GM23338 (cell line): ENCODE measurements around the gene FYB2. TPM values are rescaled to one million over a fixed set of nuclear protein-coding genes. Genes with fewer than 3 reads are reported as not detected.

Experiments
- ATAC-seq: fragments of 200-7000 bp; cut with Tn5 transposase; 3 replicates; pipeline ENCODE4 v1.9.1; 2020
- DNase-seq: peaks from one replicate; pipeline ENCODE4 v3.0.0-alpha.2; 2015; ENCODE audit warnings: low spot score
- H2AFZ ChIP-seq: fragments of 200-600 bp; sonication (generic); 2 replicates; pipeline ENCODE4 v1.8.0; 2016; ENCODE audit warnings: antibody characterized with exemption, mild to moderate bottlenecking, moderate library complexity
- H3F3A ChIP-seq: fragments of 200-600 bp; sonication (generic); replicated peaks from 2 replicates; pipeline ENCODE4 v1.8.0; 2017; ENCODE audit warnings: antibody characterized with exemption, mixed run types, low read depth
- H3K27ac ChIP-seq: fragments of 200-600 bp; sonication (generic); 2 replicates; pipeline ENCODE4 v1.6.1; 2016; ENCODE audit warnings: low read depth
- H3K27me3 ChIP-seq: fragments of 200-600 bp; sonication (generic); 2 replicates; pipeline ENCODE4 v1.8.0; 2016; ENCODE audit warnings: mild to moderate bottlenecking, mixed run types, moderate library complexity; ENCODE audit not compliant: insufficient read depth
- H3K36me3 ChIP-seq: fragments of 200-600 bp; sonication (generic); 2 replicates; pipeline ENCODE4 v1.8.0; 2016; ENCODE audit warnings: mild to moderate bottlenecking; ENCODE audit not compliant: insufficient read depth
- H3K4me1 ChIP-seq: fragments of 200-600 bp; sonication (generic); 2 replicates; pipeline ENCODE4 v1.8.0; 2016; ENCODE audit warnings: mild to moderate bottlenecking, moderate library complexity; ENCODE audit not compliant: insufficient read depth
- H3K4me2 ChIP-seq: fragments of 200-600 bp; sonication (generic); 2 replicates; pipeline ENCODE4 v1.7.1; 2017; ENCODE audit warnings: mixed run types
- H3K4me3 ChIP-seq: fragments of 200-600 bp; sonication (generic); 2 replicates; pipeline ENCODE4 v1.6.1; 2016; ENCODE audit warnings: mixed run types
- H3K79me2 ChIP-seq: fragments of 200-600 bp; sonication (generic); replicated peaks from 2 replicates; pipeline ENCODE4 v1.8.0; 2017; ENCODE audit warnings: mild to moderate bottlenecking; ENCODE audit not compliant: insufficient read depth
- H3K9me2 ChIP-seq: fragments of 200-600 bp; sonication (generic); 2 replicates; pipeline ENCODE4 v1.8.0; 2017; ENCODE audit not compliant: insufficient read depth
- H4K20me1 ChIP-seq: fragments of 200-600 bp; sonication (generic); replicated peaks from 2 replicates; pipeline ENCODE4 v1.8.0; 2017; ENCODE audit warnings: mild to moderate bottlenecking; ENCODE audit not compliant: insufficient read depth
- H3K27ac Mint-ChIP-seq: 2 replicates; pipeline ENCODE4 v1.8.0; 2020; ENCODE audit warnings: inconsistent platforms, mild to moderate bottlenecking, moderate library complexity, mixed read lengths
- H3K27me3 Mint-ChIP-seq: 3 replicates; pipeline ENCODE4 v1.8.0; 2022; ENCODE audit warnings: low read depth, mild to moderate bottlenecking, moderate library complexity, mixed read lengths, inconsistent platforms; ENCODE audit not compliant: insufficient read depth, poor library complexity
- H3K36me3 Mint-ChIP-seq: 3 replicates; pipeline ENCODE4 v1.8.0; 2021; ENCODE audit warnings: low read depth, mild to moderate bottlenecking, inconsistent platforms, moderate library complexity, mixed read lengths
- H3K4me1 Mint-ChIP-seq: 3 replicates; pipeline ENCODE4 v1.8.0; 2020; ENCODE audit warnings: mild to moderate bottlenecking, inconsistent platforms, mixed read lengths
- H3K4me3 Mint-ChIP-seq: 3 replicates; pipeline ENCODE4 v1.8.0; 2021; ENCODE audit warnings: moderate library complexity, mild to moderate bottlenecking, inconsistent platforms, mixed read lengths
- H3K9me3 Mint-ChIP-seq: 3 replicates; pipeline ENCODE4 v1.8.0; 2020; ENCODE audit warnings: moderate library complexity, mild to moderate bottlenecking, inconsistent platforms, mixed read lengths
- CREB1 ChIP-seq: fragments of 250-450 bp; sonication (Bioruptor Pico); IDR thresholded peaks from 2 replicates; pipeline ENCODE4 v1.5.0; 2020; ENCODE audit warnings: low read depth, mild to moderate bottlenecking, moderate library complexity
- EZH2 ChIP-seq: fragments of 200-600 bp; sonication (generic); IDR thresholded peaks from one replicate; pipeline ENCODE4 v1.8.0; 2017; ENCODE audit warnings: antibody characterized with exemption, mild to moderate bottlenecking, low read depth; ENCODE audit not compliant: unreplicated experiment
- JUNB ChIP-seq: IDR thresholded peaks from one replicate; pipeline ENCODE4 v1.6.1; 2016; ENCODE audit warnings: antibody characterized with exemption; ENCODE audit not compliant: unreplicated experiment
- NANOG ChIP-seq: IDR thresholded peaks from 2 replicates; pipeline ENCODE4 v1.6.1; 2016; ENCODE audit warnings: antibody characterized with exemption, borderline replicate concordance
- REST ChIP-seq: IDR thresholded peaks from one replicate; pipeline ENCODE4 v1.6.1; 2018; ENCODE audit warnings: antibody characterized with exemption; ENCODE audit not compliant: unreplicated experiment
- STAT1 ChIP-seq: IDR thresholded peaks from one replicate; pipeline ENCODE4 v1.6.1; 2016; ENCODE audit warnings: antibody characterized with exemption; ENCODE audit not compliant: unreplicated experiment
- ZNF331 ChIP-seq: fragments of 250-450 bp; sonication (Bioruptor Pico); IDR thresholded peaks from 2 replicates; pipeline ENCODE4 v1.5.0; 2020; ENCODE audit warnings: low read depth, mild to moderate bottlenecking, moderate library complexity
- polyA plus RNA-seq: library from polyadenylated mRNA; unstranded; fragments of >200 nt; fragmentation: Nextera tagmentation; extraction: Ambion mirVana; gene quantifications from 2 replicates; pipeline ENCODE4 v1.2.1, GENCODE V29; 2016
- total RNA-seq: library from RNA; depleted of rRNA; stranded (reverse); fragments of >200 nt; shearing (Covaris generic); gene quantifications from 2 replicates; pipeline ENCODE4 v1.2.3, GENCODE V29; 2014
- TF ChIP-seq, protein P1 (sequence below): IDR thresholded peaks from 2 replicates; pipeline ENCODE4 v1.6.1; 2016; ENCODE audit warnings: antibody characterized with exemption

FYB2 gene
- total and polyA plus RNA-seq, 2 experiments from 2014 or later = 0.39 TPM; not detected in 1

GRCh38 chr1:56859287-56859686 lies 40.1 kb upstream of the FYB2 start:
- Mint-ChIP-seq H3K27ac (no peak overlapping the region), H3K36me3 (no peaks in the 10 kb centered on the region), H3K9me3 (no peaks in the 10 kb centered on the region), H3K4me3 (no peak overlapping the region), H3K27me3 (peaks cover 4% of the 10 kb centered on the region), H3K4me1 (no peaks in the 10 kb centered on the region)
- H3K36me3 ChIP-seq = no peaks in the 10 kb centered on the region
- TF ChIP-seq, protein P1, sequence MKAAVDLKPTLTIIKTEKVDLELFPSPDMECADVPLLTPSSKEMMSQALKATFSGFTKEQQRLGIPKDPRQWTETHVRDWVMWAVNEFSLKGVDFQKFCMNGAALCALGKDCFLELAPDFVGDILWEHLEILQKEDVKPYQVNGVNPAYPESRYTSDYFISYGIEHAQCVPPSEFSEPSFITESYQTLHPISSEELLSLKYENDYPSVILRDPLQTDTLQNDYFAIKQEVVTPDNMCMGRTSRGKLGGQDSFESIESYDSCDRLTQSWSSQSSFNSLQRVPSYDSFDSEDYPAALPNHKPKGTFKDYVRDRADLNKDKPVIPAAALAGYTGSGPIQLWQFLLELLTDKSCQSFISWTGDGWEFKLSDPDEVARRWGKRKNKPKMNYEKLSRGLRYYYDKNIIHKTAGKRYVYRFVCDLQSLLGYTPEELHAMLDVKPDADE = no peak
- TF ChIP-seq REST (no peak), NANOG (no peak)
- no peaks in the 10 kb centered on the region for H4K20me1 ChIP-seq
- ATAC-seq = no peak
- no peak for DNase-seq
- H3K4me2 ChIP-seq = no peak overlapping the region
- H3K27ac ChIP-seq = no peak overlapping the region
- H3K4me3 ChIP-seq = no peak overlapping the region
- H3K27me3 ChIP-seq = no peaks in the 10 kb centered on the region
- no peak overlapping the region for H2AFZ ChIP-seq
- no peaks in the 10 kb centered on the region for H3K79me2 ChIP-seq
- H3F3A ChIP-seq = no peaks in the 10 kb centered on the region
- no peaks in the 10 kb centered on the region for H3K4me1 ChIP-seq
- no peaks in the 10 kb centered on the region for H3K9me2 ChIP-seq

DNA sequence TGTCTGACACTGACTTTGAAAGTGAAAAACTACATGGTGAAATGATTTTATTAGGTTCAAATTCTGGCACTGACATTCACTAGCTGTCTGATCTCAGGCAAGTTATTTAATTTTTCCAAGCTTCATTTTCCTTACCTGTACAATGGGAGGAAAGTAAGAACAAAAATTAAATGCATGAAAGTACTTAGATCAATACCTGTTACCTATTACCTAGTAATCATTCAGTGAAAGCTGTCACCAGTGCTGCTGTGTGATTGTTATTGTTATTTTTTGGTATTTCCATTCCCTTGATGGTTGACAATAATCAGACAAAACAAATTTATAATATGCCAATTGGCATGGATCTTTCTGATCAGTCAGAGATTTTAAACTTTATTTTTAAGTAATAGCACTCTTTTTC lies 37.0 kb upstream of the FYB2 start:
- no peak for ATAC-seq
- H3K27me3 Mint-ChIP-seq = peaks cover 2% of the 10 kb centered on the region
- Histone ChIP-seq H3K36me3 (no peaks in the 10 kb centered on the region), H3K27me3 (no peaks in the 10 kb centered on the region), H2AFZ (no peak overlapping the region), H3K79me2 (no peaks in the 10 kb centered on the region), H3K4me1 (no peaks in the 10 kb centered on the region), H3F3A (no peaks in the 10 kb centered on the region), H3K4me2 (no peak overlapping the region), H3K27ac (no peak overlapping the region), H4K20me1 (no peaks in the 10 kb centered on the region), H3K4me3 (no peak overlapping the region), H3K9me2 (peaks cover 2% of the 10 kb centered on the region; the same call in 1 of the 2 replicates)
- DNase-seq = no peak
- H3K9me3 Mint-ChIP-seq = no peaks in the 10 kb centered on the region
- no peak overlapping the region for H3K4me3 Mint-ChIP-seq
- H3K4me1 Mint-ChIP-seq = no peaks in the 10 kb centered on the region
- H3K36me3 Mint-ChIP-seq = no peaks in the 10 kb centered on the region
- H3K27ac Mint-ChIP-seq = no peak overlapping the region
- TF ChIP-seq REST (no peak), ZNF331 (no peak), EZH2 (no peak), CREB1 (CRISPR knock-in tag) (no peak), JUNB (no peak), STAT1 (no peak)
- TF ChIP-seq, protein P1 = no peak
